Stimulated activated CD4-positive, alpha-beta T cell treated with anti-CD3 and anti-CD28 coated beads, Interleukin-4, amount 100 ng/mL, for 4 hours (primary cell): ENCODE results near the gene CUBN.

ENCODE experiments used
- DNase-seq, 2 experiments: peaks; one replicate each; pipeline ENCODE4 v3.0.0-alpha.2; 2020

Gene CUBN

GRCh38 chr10:16984242-16984641 lies 145.4 kb downstream of the CUBN start:
- no peak for DNase-seq

GRCh38 chr10:16976803-16977202 lies 152.8 kb downstream of the CUBN start:
- no peak for DNase-seq

- no peak for DNase-seq
Measured at GRCh38 chr10:16975188-16975587, 154.4 kb downstream of the CUBN start.

GRCh38 chr10:16968416-16969041 lies 161.1 kb downstream of the CUBN start:
- no peak for DNase-seq

GRCh38 chr10:16967866-16968415 lies 161.7 kb downstream of the CUBN start:
- DNase-seq, result no peak

GRCh38 chr10:16966991-16967865 lies 162.4 kb downstream of the CUBN start:
- no peak for DNase-seq

GRCh38 chr10:16965740-16966447 lies 163.7 kb downstream of the CUBN start:
- DNase-seq, result no peak

GRCh38 chr10:16965344-16965616 lies 164.3 kb downstream of the CUBN start:
- DNase-seq, result no peak

GRCh38 chr10:16964576-16965343 lies 164.9 kb downstream of the CUBN start:
- no peak for DNase-seq

- DNase-seq, result no peak
Measured at GRCh38 chr10:16960551-16960950, 169.1 kb downstream of the CUBN start.

GRCh38 chr10:16957038-16957437 lies 172.6 kb downstream of the CUBN start:
- no peak for DNase-seq

- no peak for DNase-seq
Measured at GRCh38 chr10:16954280-16955030, 175.2 kb downstream of the CUBN start.

- DNase-seq, result no peak
Measured at GRCh38 chr10:16953270-16953669, 176.3 kb downstream of the CUBN start.

GRCh38 chr10:16952610-16953009 lies 177.0 kb downstream of the CUBN start:
- no peak for DNase-seq

GRCh38 chr10:16952080-16952479 lies 177.5 kb downstream of the CUBN start:
- DNase-seq, result no peak

- peak in 1 of 2 experiments; percentile 11 for DNase-seq
Measured at GRCh38 chr10:16950656-16951601, 178.7 kb downstream of the CUBN start.

- no peak for DNase-seq
Measured at GRCh38 chr10:16949816-16950215, 179.8 kb downstream of the CUBN start.

- DNase-seq, result no peak
Measured at GRCh38 chr10:16948361-16948760, 181.2 kb downstream of the CUBN start.

GRCh38 chr10:16947069-16947468 lies 182.5 kb downstream of the CUBN start:
- DNase-seq, result no peak

GRCh38 chr10:16945593-16945992 lies 184.0 kb downstream of the CUBN start:
- no peak for DNase-seq

GRCh38 chr10:16944986-16945385 lies 184.6 kb downstream of the CUBN start:
- DNase-seq, result no peak
